HG03378 (cell line): Measurements from ENCODE around the gene EML5.
A peak's percentile ranks its signal among the peaks of the same experiment; 100 is the strongest.

ENCODE experiments used
- ATAC-seq: cut with Tn5 transposase; IDR thresholded peaks from one replicate; pipeline ENCODE4 v1.9.1; 2021; ENCODE audit warnings: mild to moderate bottlenecking, moderate library complexity; ENCODE audit not compliant: unreplicated experiment

EML5 gene

GRCh38 chr14:88727057-88727456 lies 65.7 kb downstream of the EML5 start:
- no peak for ATAC-seq

GRCh38 chr14:88710709-88711108 lies 82.0 kb downstream of the EML5 start:
- no peak for ATAC-seq

GRCh38 chr14:88707088-88707487 lies 85.7 kb downstream of the EML5 start:
- no peak for ATAC-seq

- no peak for ATAC-seq
Measured at GRCh38 chr14:88706425-88706824, 86.3 kb downstream of the EML5 start.

- ATAC-seq: no peak
Measured at GRCh38 chr14:88698651-88699050, 94.1 kb downstream of the EML5 start.

- ATAC-seq: no peak
Measured at GRCh38 chr14:88695870-88696269, 96.9 kb downstream of the EML5 start.

GRCh38 chr14:88688386-88688785 lies 104.4 kb downstream of the EML5 start:
- no peak for ATAC-seq

GRCh38 chr14:88683119-88683518 lies 109.6 kb downstream of the EML5 start:
- ATAC-seq: no peak

GRCh38 chr14:88682495-88683114 lies 110.1 kb downstream of the EML5 start:
- ATAC-seq: no peak

- ATAC-seq: no peak
Measured at GRCh38 chr14:88681755-88682494, 110.8 kb downstream of the EML5 start.

- ATAC-seq: no peak
Measured at GRCh38 chr14:88669346-88669745, 123.4 kb downstream of the EML5 start.

- peak; percentile 59 for ATAC-seq
Measured at GRCh38 chr14:88668448-88669116, 124.2 kb downstream of the EML5 start.

GRCh38 chr14:88667555-88668273 lies 125.0 kb downstream of the EML5 start:
- peak; percentile 86 for ATAC-seq

GRCh38 chr14:88660056-88660455 lies 132.7 kb downstream of the EML5 start:
- no peak for ATAC-seq

- no peak for ATAC-seq
Measured at GRCh38 chr14:88639221-88639620, 153.5 kb downstream of the EML5 start.

GRCh38 chr14:88632512-88632911 lies 160.2 kb downstream of the EML5 start:
- no peak for ATAC-seq

GRCh38 chr14:88631091-88631490 lies 161.7 kb downstream of the EML5 start:
- ATAC-seq: no peak

- ATAC-seq: no peak
Measured at GRCh38 chr14:88630565-88630964, 162.2 kb downstream of the EML5 start.

- ATAC-seq: no peak
Measured at GRCh38 chr14:88628462-88628861, 164.3 kb downstream of the EML5 start.

GRCh38 chr14:88628033-88628432 lies 164.7 kb downstream of the EML5 start:
- ATAC-seq: no peak

GRCh38 chr14:88625671-88626070 lies 167.1 kb downstream of the EML5 start:
- ATAC-seq: no peak
